Choroid plexus epithelial cell (primary cell): ENCODE measurements around the gene CDK2AP2.

Source experiments
- DNase-seq: peaks from one replicate; pipeline ENCODE4 v3.0.0-alpha.2; 2010; ENCODE audit warnings: low read depth
- H3K4me3 ChIP-seq: 2 replicates; pipeline ENCODE4 v1.5.1; 2011; ENCODE audit warnings: low read depth, mild to moderate bottlenecking, control low read depth, low read length, moderate library complexity
- TF ChIP-seq, protein P1 (sequence below): conservative IDR thresholded peaks from 2 replicates; pipeline ENCODE4 v1.5.1; 2011; ENCODE audit warnings: low read depth, mild to moderate bottlenecking, control low read depth, inconsistent platforms, low read length, moderate library complexity

Gene CDK2AP2

DNA sequence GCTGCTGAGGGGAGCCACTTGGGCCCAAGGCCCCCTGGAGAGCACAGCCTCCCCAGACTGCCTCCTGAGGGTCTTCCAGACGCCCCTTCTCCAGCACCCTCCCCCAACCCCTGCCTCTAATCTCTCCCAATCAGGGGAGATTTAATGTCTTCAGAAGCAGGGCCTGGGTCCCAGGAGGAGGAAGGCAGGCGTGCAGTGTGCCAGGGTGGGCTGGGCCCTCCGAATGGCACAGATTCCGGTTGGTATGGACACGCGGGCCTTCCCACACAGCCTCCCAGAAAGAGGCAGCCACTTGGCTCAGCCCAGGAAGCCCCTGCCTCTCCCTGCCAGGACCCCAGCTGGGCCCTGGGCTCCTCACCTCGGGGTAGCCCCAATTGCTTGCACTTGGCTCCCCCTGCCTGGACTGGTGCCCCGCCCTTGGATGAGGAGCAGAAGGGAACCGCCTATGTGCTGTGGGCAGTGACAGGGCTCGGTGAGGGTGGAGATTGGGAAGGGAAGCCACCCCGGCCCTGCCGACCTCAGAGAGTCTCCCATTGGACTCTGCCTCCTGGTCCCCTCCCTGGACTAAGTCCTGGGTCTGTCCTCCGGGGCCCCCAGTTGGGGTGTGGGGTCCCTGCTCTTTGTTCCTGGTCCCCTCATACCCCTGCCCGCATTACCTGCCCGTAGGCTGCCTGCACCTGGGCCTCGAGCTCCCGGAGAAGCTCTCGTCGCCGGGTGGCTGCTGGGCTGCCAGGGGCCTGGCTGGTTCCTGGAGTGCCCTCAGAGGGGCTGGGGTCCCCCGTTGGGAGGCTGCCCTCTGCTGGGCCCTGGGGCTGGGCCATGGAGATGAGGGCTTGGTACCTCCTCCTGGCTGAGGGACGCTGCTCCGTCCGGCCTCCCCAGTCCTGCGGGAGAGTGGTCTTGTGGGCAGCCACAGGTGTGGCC, 15.9 kb upstream of the CDK2AP2 start:
- TF ChIP-seq, protein P1, sequence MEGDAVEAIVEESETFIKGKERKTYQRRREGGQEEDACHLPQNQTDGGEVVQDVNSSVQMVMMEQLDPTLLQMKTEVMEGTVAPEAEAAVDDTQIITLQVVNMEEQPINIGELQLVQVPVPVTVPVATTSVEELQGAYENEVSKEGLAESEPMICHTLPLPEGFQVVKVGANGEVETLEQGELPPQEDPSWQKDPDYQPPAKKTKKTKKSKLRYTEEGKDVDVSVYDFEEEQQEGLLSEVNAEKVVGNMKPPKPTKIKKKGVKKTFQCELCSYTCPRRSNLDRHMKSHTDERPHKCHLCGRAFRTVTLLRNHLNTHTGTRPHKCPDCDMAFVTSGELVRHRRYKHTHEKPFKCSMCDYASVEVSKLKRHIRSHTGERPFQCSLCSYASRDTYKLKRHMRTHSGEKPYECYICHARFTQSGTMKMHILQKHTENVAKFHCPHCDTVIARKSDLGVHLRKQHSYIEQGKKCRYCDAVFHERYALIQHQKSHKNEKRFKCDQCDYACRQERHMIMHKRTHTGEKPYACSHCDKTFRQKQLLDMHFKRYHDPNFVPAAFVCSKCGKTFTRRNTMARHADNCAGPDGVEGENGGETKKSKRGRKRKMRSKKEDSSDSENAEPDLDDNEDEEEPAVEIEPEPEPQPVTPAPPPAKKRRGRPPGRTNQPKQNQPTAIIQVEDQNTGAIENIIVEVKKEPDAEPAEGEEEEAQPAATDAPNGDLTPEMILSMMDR: no peak
- DNase-seq: no peak
- H3K4me3 ChIP-seq: no peak overlapping the region

DNA sequence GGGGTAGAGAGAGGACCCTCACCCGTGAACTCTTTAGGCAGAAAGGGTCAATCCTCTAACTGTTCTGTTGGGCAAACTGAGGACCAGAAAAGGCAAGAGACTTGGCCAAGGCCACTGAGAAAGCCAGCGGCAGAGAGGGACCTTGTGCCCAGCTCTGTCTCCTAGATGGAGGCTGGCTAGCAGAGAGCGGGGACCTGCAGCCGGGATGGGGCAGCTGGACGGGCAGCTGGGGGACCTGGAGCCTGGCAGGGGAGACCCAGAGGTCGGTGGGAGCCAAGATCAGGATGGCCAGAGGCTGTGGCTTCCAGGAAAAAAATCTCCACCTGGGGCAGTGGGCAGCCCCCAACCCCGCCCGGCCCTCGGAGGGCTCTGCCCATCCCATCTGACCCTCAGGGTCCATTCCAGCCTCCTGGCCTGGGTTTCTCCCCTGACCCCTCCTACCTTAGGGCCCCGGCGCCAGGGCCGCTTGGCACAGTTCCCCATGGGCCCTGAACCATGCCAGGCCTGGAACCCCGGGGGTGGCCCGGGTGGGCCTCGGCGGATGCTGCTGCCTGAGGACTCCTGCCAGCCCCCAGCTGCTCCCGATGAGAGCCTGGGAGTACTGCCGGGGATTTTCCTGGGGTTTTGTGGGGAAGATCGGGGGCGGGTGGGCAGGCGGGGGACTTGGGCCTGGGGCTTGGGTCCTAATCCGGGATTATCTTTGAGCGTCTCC, 15.0 kb upstream of the CDK2AP2 start, which contains the start of gene CABP2:
Gene CABP2, minus strand, starts transcription at position 603 of the 712 bp plus-strand sequence. Its CDS starts 120 bp downstream, at position 483.
- TF ChIP-seq, protein P1: no peak
- H3K4me3 ChIP-seq: no peak within 1 kb of the TSS

DNA sequence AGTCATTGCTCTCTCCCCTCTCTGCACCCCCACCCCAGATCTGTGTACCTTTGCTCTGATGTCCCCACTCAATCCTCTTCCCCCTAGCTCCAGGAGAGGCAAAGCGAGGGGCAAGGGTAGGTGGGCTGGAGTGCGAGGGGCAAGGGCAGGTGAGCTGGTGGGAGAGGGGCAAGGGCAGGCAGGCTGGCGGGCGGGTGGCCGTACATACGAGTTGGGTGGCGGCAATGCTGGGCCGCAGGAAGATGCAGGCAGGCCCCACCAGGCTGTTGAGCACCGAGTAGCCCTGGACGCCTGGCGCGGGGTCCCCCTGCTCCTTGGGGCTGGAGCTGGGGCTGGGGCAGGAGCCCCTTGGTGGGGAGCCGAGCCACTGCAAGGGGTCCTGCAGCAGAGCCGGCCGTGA, 14.4 kb upstream of the CDK2AP2 start:
- no peak overlapping the region for H3K4me3 ChIP-seq
- TF ChIP-seq, protein P1: no peak
- no peak for DNase-seq

More for the DNA sequence above, 15.0 kb upstream of the CDK2AP2 start, which contains the start of gene CABP2:
- DNase-seq: no peak

DNA sequence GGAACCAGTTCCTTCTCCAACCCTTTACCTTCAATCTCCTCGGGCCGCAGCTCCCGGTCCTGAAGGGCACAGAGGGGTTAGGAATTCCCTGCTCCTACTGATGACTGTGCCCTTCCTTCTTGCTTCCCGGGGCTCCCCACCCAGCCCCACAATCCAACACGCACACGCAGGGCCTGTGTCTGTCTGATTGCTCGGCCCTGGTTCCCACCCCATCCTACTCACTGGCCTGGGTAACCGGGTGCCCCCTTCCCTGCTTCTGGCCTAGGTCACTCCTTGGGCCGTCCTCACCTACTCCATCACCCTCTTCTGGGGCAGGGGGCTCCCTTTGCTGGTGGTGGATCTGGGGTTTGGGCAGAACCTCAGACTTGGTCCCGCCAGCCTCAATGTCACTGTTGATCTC, 14.0 kb upstream of the CDK2AP2 start:
- TF ChIP-seq, protein P1: no peak
- DNase-seq: no peak

DNA sequence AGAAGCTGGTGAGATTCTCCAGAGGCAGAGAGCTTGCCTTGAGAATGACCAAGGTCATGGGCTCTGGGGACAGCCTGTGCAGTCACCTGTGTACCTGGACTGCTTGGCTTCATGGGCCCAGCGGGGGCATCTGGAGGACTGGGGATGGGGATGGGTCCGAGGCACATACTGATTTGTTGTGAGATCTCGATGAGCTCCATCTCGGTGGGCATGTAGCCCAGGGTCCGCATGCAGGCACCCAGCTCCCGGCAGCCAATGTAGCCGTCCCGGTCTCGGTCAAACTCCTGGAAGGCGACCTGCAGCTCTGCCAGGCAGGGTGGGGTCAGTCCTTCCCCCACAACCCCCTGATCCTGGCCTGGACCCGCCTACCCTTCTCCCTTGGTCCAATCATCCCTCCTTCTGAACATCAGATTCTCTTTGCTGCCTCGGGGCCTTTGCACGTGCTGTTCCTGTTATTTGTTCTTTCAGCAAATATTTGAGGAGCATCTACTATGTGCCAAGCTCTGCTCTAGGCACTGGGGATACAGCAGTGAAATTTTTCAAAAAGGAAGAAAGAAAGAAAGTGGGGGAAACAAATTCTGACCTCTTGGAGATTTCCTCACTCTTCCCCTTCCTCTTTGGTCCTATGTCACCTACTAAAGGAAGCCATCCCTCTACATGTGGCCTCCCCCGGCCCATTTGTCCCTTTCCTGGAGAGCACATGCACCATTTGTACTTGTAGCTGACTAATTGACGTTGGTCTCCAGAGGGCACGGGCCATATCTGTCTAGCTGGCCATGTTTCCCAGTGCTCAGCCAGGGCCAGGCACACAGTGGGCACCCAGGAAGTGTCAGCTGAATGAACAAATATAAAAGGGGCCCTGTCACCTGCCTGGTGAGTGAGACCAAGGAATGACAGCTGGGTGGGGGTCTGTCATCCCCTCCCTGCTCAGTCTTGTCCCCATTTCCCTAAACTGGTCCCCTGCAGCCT, 13.2 kb upstream of the CDK2AP2 start:
- DNase-seq: no peak
- TF ChIP-seq, protein P1: no peak

More for the DNA sequence above, 14.0 kb upstream of the CDK2AP2 start:
- no peak overlapping the region for H3K4me3 ChIP-seq

DNA sequence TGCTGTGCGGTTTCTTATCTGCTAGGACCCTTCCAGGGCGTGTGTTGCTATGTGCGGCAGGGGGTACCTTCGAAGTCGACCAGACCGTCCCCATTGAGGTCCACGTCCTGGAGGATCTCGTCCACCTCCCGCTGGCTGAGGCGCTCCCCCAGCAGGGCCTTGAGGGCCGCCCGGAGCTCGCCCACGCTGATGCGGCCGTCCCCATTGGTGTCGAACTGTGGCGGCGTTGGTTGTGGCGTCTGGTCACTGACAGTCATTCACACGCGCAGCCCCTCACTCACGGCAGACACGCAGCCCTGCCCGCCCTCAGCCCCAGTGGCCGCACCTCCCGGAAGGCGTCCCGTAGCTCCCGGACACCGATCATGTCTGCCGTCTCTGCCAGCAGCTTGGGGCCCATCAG, 11.8 kb upstream of the CDK2AP2 start:
- TF ChIP-seq, protein P1: no peak
- no peak overlapping the region for H3K4me3 ChIP-seq
- DNase-seq: no peak

More for the DNA sequence above, 13.2 kb upstream of the CDK2AP2 start:
- H3K4me3 ChIP-seq: no peak overlapping the region
